ENCODE results near the gene CCNE1.

The CCNE1 gene

GRCh38 chr19:29849208-29849607 lies 37.4 kb downstream of the CCNE1 start:
- DNase-seq = no peak

- DNase-seq = no peak
These were observed 38.7 kb downstream of the CCNE1 start for GRCh38 chr19:29850482-29850881.

GRCh38 chr19:29851769-29852521 lies 40.2 kb downstream of the CCNE1 start:
- no peak for DNase-seq

- no peak for DNase-seq
These were observed 42.2 kb downstream of the CCNE1 start for GRCh38 chr19:29854033-29854432.

- no peak for DNase-seq
These were observed 43.3 kb downstream of the CCNE1 start for GRCh38 chr19:29855087-29855486.

GRCh38 chr19:29855741-29856500 lies 44.1 kb downstream of the CCNE1 start:
- DNase-seq = no peak

- DNase-seq = no peak
These were observed 46.3 kb downstream of the CCNE1 start for GRCh38 chr19:29858000-29858596.

- DNase-seq = no peak
These were observed 46.8 kb downstream of the CCNE1 start for GRCh38 chr19:29858621-29859020.

- DNase-seq = no peak
These were observed 48.7 kb downstream of the CCNE1 start for GRCh38 chr19:29860492-29860891.

GRCh38 chr19:29861574-29861973 lies 49.8 kb downstream of the CCNE1 start:
- DNase-seq = no peak

GRCh38 chr19:29866011-29866410 lies 54.2 kb downstream of the CCNE1 start:
- no peak for DNase-seq

- no peak for DNase-seq
These were observed 56.2 kb downstream of the CCNE1 start for GRCh38 chr19:29867984-29868383.

GRCh38 chr19:29871143-29871542 lies 59.4 kb downstream of the CCNE1 start:
- no peak for DNase-seq

GRCh38 chr19:29872224-29872731 lies 60.5 kb downstream of the CCNE1 start:
- DNase-seq = no peak

GRCh38 chr19:29873024-29873800 lies 61.4 kb downstream of the CCNE1 start:
- DNase-seq = peak; percentile 76
